Thyroid gland (tissue), 4 donors: Measurements from ENCODE around the gene GDPD5. TPM values are rescaled to one million over a fixed set of nuclear protein-coding genes. Genes with fewer than 3 reads are reported as not detected.

ENCODE experiments used
- DNase-seq, 2 donors: peaks; one replicate each; pipeline ENCODE4 v3.0.0-alpha.2; 2019
- H3K27ac ChIP-seq, 3 donors: fragments of 200-600 bp; sonication (generic); 1 replicate in 2 of 3; 2 replicates in 1 of 3; pipeline ENCODE4 v1.5.1; 2016 to 2019; ENCODE audit warnings: mild to moderate bottlenecking in 1 of 3, moderate library complexity in 1 of 3
- H3K27me3 ChIP-seq: fragments of 200-600 bp; sonication (generic); one replicate; pipeline ENCODE4 v1.5.1; 2019
- H3K36me3 ChIP-seq, 2 donors: fragments of 200-600 bp; sonication (generic); one replicate each; pipeline ENCODE4 v1.5.1; 2016 to 2019
- H3K4me1 ChIP-seq, 2 donors: fragments of 200-600 bp; sonication (generic); one replicate each; pipeline ENCODE4 v1.5.1; 2017 to 2019
- H3K4me3 ChIP-seq, 3 donors: fragments of 200-600 bp; sonication (generic); replicated peaks in 1 of 3; 1 replicate in 2 of 3; 2 replicates in 1 of 3; pipeline ENCODE4 v1.5.1; 2016; ENCODE audit warnings: mild to moderate bottlenecking in 1 of 3
- H3K9me3 ChIP-seq: fragments of 200-600 bp; sonication (generic); one replicate; pipeline ENCODE4 v1.5.1; 2017
- POLR2A ChIP-seq, 2 donors: fragments of 450-650 bp; IDR thresholded peaks; one replicate each; pipeline ENCODE4 v1.6.1; 2017; ENCODE audit warnings: antibody characterized with exemption in 2 of 2, mild to moderate bottlenecking in 2 of 2, moderate library complexity in 1 of 2
- WGBS, 2 donors: methylation state at CpG; one replicate each; pipeline ENCODE4 v1.1.5; 2017; 5-methylcytosine and 5-hydroxymethylcytosine counted together
- intact Hi-C: fragments of 100-400 bp; cut with DNase I; formaldehyde crosslinking; loops from one replicate; pipeline ENCODE4 v1.15.1; 2023
- total RNA-seq, 4 donors: library from RNA; depleted of rRNA; stranded (reverse); fragments of >200 nt; gene quantifications; one replicate each; pipeline ENCODE4 v1.2.3, GENCODE V29; 2016
- TF ChIP-seq, protein P1 (sequence below), 6 experiments: fragments of 200-600 bp in 3 of 6; fragments of 450-650 bp in 3 of 6; sonication (generic) in 3 of 6; IDR thresholded peaks; one replicate each; pipeline ENCODE4 v1.5.1; 2016 to 2019; ENCODE audit warnings: antibody characterized with exemption in 6 of 6, mild to moderate bottlenecking in 2 of 6, inconsistent platforms in 1 of 6, moderate library complexity in 1 of 6

GDPD5 gene
- total RNA-seq, 4 donors from 2014 or later: 5.6 to 6.4 (median 6.1) TPM

DNA sequence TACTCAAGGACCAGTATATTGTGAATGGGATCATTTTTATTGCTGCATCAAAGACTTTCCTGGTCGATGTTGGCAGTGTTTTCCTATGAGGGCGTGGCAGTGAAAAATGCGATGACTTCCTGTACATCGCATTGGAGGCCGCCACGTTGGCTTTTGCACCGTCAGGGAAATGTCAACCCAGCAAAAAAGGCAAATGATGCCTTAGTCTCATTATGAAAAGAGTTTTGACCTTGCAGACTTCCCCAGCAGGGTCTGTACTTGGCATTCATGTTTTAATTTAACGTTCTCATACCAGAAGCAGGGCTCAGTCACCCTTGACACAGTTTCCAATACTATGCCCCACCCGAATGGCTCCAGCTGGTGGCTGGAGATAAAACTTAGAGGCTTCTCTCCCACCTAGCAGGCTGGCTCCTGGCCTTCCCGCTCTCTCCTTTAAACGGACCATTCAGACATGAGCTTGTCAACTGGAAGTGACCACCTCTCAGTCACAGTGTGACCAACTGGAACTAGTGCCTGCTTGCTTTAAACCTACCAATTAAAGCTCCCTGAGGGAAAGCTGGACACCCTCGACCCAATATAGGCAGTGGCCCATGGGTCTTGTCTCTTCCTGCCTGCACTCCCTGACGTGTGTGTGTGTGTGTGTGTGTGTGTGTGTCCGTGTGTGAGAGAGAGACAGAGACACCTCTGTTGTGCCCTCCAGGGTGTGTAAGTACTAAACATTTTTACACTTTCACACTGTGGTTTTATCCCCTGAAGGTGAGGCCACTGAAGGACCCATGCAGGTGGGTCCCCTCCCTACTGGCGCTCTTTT lies 8.7 kb upstream of the GDPD5 start:
- Histone ChIP-seq H3K27me3 (no peaks in the 10 kb centered on the region), H3K27ac (no peak overlapping the region), H3K9me3 (no peaks in the 10 kb centered on the region), H3K36me3 (no peaks in the 10 kb centered on the region), H3K4me3 (no peak overlapping the region), H3K4me1 (peaks cover 0 to 3% of the 10 kb centered on the region in 2 donors)
- DNase-seq: no peak
- intact Hi-C loops: no loop called here
- 57 to 69% methylated on average over 15 of the region's 15 CpGs for WGBS, 2 donors
- TF ChIP-seq, protein P1, sequence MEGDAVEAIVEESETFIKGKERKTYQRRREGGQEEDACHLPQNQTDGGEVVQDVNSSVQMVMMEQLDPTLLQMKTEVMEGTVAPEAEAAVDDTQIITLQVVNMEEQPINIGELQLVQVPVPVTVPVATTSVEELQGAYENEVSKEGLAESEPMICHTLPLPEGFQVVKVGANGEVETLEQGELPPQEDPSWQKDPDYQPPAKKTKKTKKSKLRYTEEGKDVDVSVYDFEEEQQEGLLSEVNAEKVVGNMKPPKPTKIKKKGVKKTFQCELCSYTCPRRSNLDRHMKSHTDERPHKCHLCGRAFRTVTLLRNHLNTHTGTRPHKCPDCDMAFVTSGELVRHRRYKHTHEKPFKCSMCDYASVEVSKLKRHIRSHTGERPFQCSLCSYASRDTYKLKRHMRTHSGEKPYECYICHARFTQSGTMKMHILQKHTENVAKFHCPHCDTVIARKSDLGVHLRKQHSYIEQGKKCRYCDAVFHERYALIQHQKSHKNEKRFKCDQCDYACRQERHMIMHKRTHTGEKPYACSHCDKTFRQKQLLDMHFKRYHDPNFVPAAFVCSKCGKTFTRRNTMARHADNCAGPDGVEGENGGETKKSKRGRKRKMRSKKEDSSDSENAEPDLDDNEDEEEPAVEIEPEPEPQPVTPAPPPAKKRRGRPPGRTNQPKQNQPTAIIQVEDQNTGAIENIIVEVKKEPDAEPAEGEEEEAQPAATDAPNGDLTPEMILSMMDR (IDR thresholded peaks at IDR 0.05): no peak
- TF ChIP-seq POLR2A (IDR thresholded peaks at IDR 0.05): no peak

DNA sequence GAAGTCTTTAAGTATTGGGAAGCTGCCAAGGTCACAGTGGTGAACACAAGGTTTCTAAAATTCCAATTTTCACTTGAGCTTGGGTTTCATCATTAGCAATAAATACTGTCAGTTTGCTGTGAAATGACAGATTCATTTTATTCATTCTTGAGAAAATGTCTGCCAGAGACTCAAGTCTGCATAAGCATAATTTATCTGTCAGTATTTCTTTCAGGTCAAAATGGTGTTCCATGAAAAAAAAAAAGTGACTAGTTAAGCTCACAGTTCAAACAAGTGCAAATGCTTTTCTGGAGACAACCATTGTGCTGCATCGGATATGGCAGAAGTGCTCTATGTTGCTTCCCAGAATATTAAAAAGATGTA lies 8.1 kb upstream of the GDPD5 start:
- H3K27ac ChIP-seq: no peak overlapping the region
- H3K9me3 ChIP-seq: no peaks in the 10 kb centered on the region
- no peaks in the 10 kb centered on the region for H3K36me3 ChIP-seq
- no peak for TF ChIP-seq POLR2A (IDR thresholded peaks at IDR 0.05)
- TF ChIP-seq, protein P1 (IDR thresholded peaks at IDR 0.05): no peak
- intact Hi-C loops: no loop called here
- H3K4me1 ChIP-seq: peaks cover 0 to 3% of the 10 kb centered on the region in 2 donors
- no peaks in the 10 kb centered on the region for H3K27me3 ChIP-seq
- no peak for DNase-seq
- H3K4me3 ChIP-seq: no peak overlapping the region
- 75 to 86% methylated on average over 1 of the region's 1 CpG for WGBS, 2 donors

DNA sequence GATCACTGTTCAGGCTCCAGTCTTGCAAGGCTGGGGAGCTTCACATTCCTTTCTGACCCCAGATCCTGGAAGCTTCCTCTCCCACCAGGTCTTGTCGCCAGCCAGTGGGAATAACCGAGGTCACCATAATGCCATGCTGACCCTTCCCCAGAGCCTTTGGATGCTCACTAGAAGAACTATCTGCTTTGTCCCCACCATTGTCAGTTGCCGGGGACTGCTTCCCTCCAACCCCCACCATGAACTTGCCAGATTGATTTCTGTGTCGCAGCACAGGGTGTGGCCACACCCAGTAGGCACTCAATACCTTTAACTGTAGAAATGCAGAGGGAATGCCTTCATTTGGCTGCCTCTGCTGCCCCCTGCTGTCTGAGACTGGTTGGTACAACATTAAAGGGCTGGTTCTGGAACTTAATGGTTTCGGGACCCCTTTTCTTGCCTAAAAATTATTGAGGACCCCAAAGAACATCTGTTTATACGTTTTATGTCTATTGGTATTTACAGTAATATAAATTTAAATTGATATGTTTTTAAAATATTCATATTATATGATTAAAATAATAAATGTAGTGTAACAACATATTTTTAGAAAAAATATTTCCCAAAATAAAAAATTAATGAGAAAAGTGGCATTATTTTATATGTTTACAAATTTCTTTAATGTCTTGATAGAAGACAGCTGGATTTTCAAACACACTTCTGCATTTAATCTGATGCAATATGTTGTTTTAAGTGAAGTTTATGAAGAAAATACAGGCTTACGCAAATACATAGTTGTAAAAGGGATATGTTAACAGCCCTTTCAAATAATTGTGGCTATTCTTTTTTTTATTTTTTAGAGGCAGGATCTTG lies 6.7 kb upstream of the GDPD5 start:
- Histone ChIP-seq H3K4me3 (no peak overlapping the region), H3K27ac (no peak overlapping the region), H3K36me3 (no peaks in the 10 kb centered on the region), H3K27me3 (no peaks in the 10 kb centered on the region), H3K9me3 (no peaks in the 10 kb centered on the region), H3K4me1 (peaks cover 0 to 3% of the 10 kb centered on the region in 2 donors)
- peak; percentile 57 to 66 for DNase-seq
- intact Hi-C loops: no loop called here
- TF ChIP-seq POLR2A (IDR thresholded peaks at IDR 0.05): no peak
- TF ChIP-seq, protein P1 (IDR thresholded peaks at IDR 0.05): peak; percentile 82 to 94 (median 88)
- WGBS, 2 donors: 36 to 51% methylated on average over 6 to 7 of the region's 7 CpGs

DNA sequence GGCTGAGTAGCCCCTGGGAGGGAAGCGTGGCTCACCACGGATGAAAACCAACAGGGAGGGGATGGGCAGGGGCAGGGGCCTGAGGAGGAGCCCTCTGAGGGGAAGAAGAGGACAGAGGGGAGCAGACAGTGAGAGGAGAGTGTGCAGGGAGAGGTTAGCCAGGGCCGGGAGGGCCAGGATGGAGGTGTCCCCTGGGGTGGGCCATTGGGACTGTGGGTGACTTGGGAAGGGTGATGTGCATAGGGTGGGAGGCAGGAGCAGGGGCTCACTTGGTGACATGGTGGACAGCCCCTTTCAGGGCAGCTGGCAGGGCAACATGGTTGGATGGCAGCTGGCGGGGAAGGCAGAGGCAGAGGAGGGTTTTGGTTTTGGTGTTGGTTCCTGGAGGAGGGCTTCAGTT lies 5.6 kb upstream of the GDPD5 start:
- peaks cover 0 to 5% of the 10 kb centered on the region in 2 donors for H3K4me1 ChIP-seq
- no peak overlapping the region for H3K4me3 ChIP-seq
- no peak overlapping the region for H3K27ac ChIP-seq
- H3K27me3 ChIP-seq: no peaks in the 10 kb centered on the region
- no peaks in the 10 kb centered on the region for H3K9me3 ChIP-seq
- no peak for TF ChIP-seq POLR2A (IDR thresholded peaks at IDR 0.05)
- TF ChIP-seq, protein P1 (IDR thresholded peaks at IDR 0.05): no peak
- no peaks in the 10 kb centered on the region for H3K36me3 ChIP-seq
- intact Hi-C loops: loop anchor here (2.0 kb wide), 1 partner anchor 87 kb away; no protein-coding TSS in a partner anchor
- DNase-seq: no peak
- WGBS, 2 donors: 79 to 80% methylated on average over 4 of the region's 4 CpGs
